ENCODE results near the gene MORN1.

Gene MORN1

GRCh38 chr1:2317230-2318065, 73.9 kb downstream of the MORN1 start:
- no peak for DNase-seq

- DNase-seq, result no peak
These were observed 74.8 kb downstream of the MORN1 start for GRCh38 chr1:2316451-2316961.

- DNase-seq, result no peak
These were observed 75.5 kb downstream of the MORN1 start for GRCh38 chr1:2315674-2316450.

GRCh38 chr1:2314803-2315673, 76.3 kb downstream of the MORN1 start:
- peak; percentile 72 for DNase-seq

- DNase-seq, result peak; percentile 76
These were observed 77.0 kb downstream of the MORN1 start for GRCh38 chr1:2314273-2314802.

- DNase-seq, result no peak
These were observed 77.6 kb downstream of the MORN1 start for GRCh38 chr1:2313651-2314261.

- DNase-seq, result no peak
These were observed 78.6 kb downstream of the MORN1 start for GRCh38 chr1:2312515-2313301.

- no peak for DNase-seq
These were observed 79.2 kb downstream of the MORN1 start for GRCh38 chr1:2312160-2312514.

- peak; percentile 64 for DNase-seq
These were observed 79.9 kb downstream of the MORN1 start for GRCh38 chr1:2311184-2312032.

GRCh38 chr1:2310332-2311183, 80.8 kb downstream of the MORN1 start:
- no peak for DNase-seq

- DNase-seq, result no peak
These were observed 82.5 kb downstream of the MORN1 start for GRCh38 chr1:2308844-2309243.

GRCh38 chr1:2307972-2308371, 83.4 kb downstream of the MORN1 start:
- DNase-seq, result no peak

- DNase-seq, result no peak
These were observed 84.2 kb downstream of the MORN1 start for GRCh38 chr1:2307064-2307605.

- no peak for DNase-seq
These were observed 85.0 kb downstream of the MORN1 start for GRCh38 chr1:2306151-2306978.

- DNase-seq, result no peak
These were observed 86.3 kb downstream of the MORN1 start for GRCh38 chr1:2304921-2305681.

- no peak for DNase-seq
These were observed 87.1 kb downstream of the MORN1 start for GRCh38 chr1:2304282-2304681.

GRCh38 chr1:2303781-2304180, 87.6 kb downstream of the MORN1 start:
- DNase-seq, result no peak
